HG03135 (cell line): ENCODE data around the gene MACC1.

Experiments
- ATAC-seq: cut with Tn5 transposase; IDR thresholded peaks from one replicate; pipeline ENCODE4 v1.9.1; 2021; ENCODE audit warnings: mild to moderate bottlenecking, moderate library complexity; ENCODE audit not compliant: unreplicated experiment

MACC1 gene

GRCh38 chr7:20183086-20183485 lies 34.1 kb downstream of the MACC1 start:
- no peak for ATAC-seq

GRCh38 chr7:20176578-20177242 lies 40.5 kb downstream of the MACC1 start:
- no peak for ATAC-seq

GRCh38 chr7:20173828-20174227 lies 43.4 kb downstream of the MACC1 start:
- ATAC-seq = no peak

GRCh38 chr7:20172736-20173334 lies 44.3 kb downstream of the MACC1 start:
- ATAC-seq = no peak

- no peak for ATAC-seq
Measured at GRCh38 chr7:20170633-20171032, 46.6 kb downstream of the MACC1 start.

- no peak for ATAC-seq
Measured at GRCh38 chr7:20165146-20165510, 52.1 kb downstream of the MACC1 start.

GRCh38 chr7:20164425-20165145 lies 52.6 kb downstream of the MACC1 start:
- ATAC-seq = no peak

GRCh38 chr7:20162665-20163064 lies 54.5 kb downstream of the MACC1 start:
- no peak for ATAC-seq

GRCh38 chr7:20159226-20159747 lies 57.9 kb downstream of the MACC1 start:
- ATAC-seq = no peak

GRCh38 chr7:20158684-20159083 lies 58.5 kb downstream of the MACC1 start:
- no peak for ATAC-seq

- ATAC-seq = no peak
Measured at GRCh38 chr7:20157456-20157855, 59.7 kb downstream of the MACC1 start.

- ATAC-seq = no peak
Measured at GRCh38 chr7:20153999-20154398, 63.2 kb downstream of the MACC1 start.

GRCh38 chr7:20153567-20153966 lies 63.6 kb downstream of the MACC1 start:
- ATAC-seq = no peak

GRCh38 chr7:20152511-20152910 lies 64.7 kb downstream of the MACC1 start:
- no peak for ATAC-seq

- ATAC-seq = no peak
Measured at GRCh38 chr7:20151708-20152456, 65.3 kb downstream of the MACC1 start.

GRCh38 chr7:20146451-20146850 lies 70.7 kb downstream of the MACC1 start:
- ATAC-seq = no peak

- ATAC-seq = no peak
Measured at GRCh38 chr7:20144801-20145200, 72.4 kb downstream of the MACC1 start.

- ATAC-seq = no peak
Measured at GRCh38 chr7:20141666-20142065, 75.5 kb downstream of the MACC1 start.

GRCh38 chr7:20141002-20141345 lies 76.2 kb downstream of the MACC1 start:
- ATAC-seq = no peak

- ATAC-seq = no peak
Measured at GRCh38 chr7:20140291-20141001, 76.7 kb downstream of the MACC1 start.

GRCh38 chr7:20136647-20137046 lies 80.5 kb downstream of the MACC1 start:
- ATAC-seq = no peak
